Stimulated activated CD4-positive, alpha-beta T cell treated with anti-CD3 and anti-CD28 coated beads, Interleukin-12 subunit alpha, Interleukin-12 subunit beta, amount 100 ng/mL, for 48 hours (primary cell): ENCODE data around the gene CCDC32.

ENCODE experiments used
- DNase-seq, 3 donors: peaks; one replicate each; pipeline ENCODE4 v3.0.0-alpha.2; 2020; ENCODE audit warnings: low read depth in 2 of 3, low spot score in 1 of 3

The CCDC32 gene

GRCh38 chr15:40567111-40567510, 2.3 kb upstream of the CCDC32 start:
- DNase-seq = no peak

- no peak for DNase-seq
Measured at GRCh38 chr15:40565333-40566238, 744 bp upstream of the CCDC32 start.

- no peak for DNase-seq
Measured at GRCh38 chr15:40563426-40563825, 1.4 kb downstream of the CCDC32 start.

- DNase-seq = no peak
Measured at GRCh38 chr15:40562691-40563090, 2.2 kb downstream of the CCDC32 start.

DNA sequence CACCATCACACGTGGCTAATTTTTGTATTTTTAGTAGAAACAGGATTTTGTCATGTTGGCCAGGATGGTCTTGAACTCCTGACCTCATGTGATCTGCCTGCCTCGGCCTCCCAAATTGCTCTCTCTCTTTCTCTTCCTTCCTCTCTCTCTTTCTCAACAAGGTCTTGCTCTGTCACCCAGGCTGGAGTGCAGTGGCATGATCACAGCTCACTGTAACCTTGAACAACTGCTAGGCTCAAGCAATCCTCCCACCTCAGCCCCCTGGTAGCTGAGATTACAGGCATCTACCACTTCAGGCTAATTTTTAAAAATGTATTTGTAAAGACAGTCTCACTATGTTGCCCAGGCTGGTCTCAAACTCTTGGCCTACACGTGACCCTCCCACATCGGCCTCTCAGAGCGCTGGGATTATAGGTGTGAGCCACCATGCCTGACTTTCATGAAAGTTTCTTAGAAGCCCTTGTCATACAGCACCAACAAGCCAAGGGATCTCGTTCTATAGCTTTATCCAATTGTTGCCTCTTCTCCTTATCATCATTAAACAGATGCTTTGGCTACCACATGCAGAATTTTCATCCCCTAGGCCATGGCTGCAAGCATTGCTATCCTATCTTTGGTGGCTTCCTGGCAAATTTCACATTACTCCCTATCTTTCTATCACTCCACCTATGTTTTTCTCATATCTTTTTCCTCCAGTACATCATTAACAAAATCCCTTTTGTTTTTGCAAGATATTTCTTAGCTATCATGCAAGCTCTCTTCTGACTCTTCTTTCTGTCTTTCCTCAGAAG, 5.7 kb downstream of the CCDC32 start:
- DNase-seq = no peak

DNA sequence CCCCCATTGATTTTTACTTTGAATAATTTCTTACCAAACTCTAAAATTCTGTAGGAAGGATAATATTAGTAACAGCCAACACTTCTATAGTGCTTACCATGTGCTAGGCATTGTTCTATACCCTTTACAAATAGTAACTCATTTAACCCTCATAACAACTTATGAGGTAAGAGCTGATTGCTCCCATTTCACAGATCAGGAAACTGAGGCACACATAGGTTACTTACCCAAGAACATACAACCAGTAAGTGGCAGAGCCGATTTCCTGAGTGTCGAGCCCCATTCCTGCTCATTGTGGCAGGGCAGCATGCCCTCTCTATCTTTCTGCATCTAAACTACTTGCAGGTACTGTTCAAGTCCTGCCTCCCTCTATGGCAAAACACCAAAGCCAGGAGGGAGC, 9.0 kb downstream of the CCDC32 start:
- DNase-seq = no peak

DNA sequence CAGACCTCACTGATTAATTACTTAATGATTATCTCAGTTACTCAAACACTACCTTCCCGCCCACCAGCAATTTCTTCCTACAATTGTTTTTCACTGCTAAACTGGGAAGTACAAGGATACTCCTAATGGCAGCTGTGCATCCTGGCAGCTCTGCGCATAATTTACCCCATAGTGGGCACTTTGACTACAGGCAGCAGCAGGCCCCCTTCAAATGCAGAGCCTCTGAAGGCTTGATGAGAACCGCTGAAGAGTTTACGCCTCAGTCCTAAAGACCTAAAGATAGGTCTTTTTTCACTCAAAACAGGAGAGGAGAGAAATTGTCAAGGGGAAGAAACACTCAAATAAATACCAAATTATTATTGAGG, 10.7 kb downstream of the CCDC32 start:
- DNase-seq = no peak

DNA sequence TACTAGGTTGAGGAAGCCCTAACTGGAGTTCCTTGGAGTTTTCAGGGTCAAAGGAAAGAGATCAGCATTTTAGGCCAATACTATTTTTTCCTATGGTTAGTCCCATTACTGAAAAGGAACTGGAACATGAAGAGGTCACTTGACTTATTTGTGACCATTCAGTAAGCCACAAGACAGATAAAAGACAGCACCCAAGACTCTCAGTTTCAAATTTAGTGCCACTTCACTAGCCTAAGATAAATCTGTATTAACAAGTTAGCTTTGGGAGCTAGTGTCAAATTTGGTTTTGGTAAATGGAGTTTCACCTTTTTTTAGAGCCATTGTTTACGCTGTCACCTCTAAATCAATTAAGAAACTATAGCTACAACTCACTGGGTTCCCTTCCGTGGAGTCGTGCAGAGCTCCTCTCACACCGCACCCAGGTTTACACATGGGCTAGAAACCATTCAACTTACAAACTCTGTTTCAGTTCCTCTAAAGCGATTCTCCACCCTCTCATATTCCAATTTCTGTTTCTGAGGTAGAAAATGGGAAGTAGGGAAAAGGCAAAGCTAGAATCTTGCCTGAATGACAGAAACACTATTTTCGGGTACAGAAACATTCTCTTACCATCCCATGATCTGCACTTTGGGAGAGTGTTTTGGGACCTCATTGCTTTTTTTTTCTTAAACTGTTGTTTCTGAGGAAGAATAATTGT, 14.4 kb downstream of the CCDC32 start:
- DNase-seq = no peak

- no peak for DNase-seq
Measured at GRCh38 chr15:40549894-40550293, 14.9 kb downstream of the CCDC32 start.

GRCh38 chr15:40548610-40549009, 16.2 kb downstream of the CCDC32 start:
- DNase-seq = no peak

DNA sequence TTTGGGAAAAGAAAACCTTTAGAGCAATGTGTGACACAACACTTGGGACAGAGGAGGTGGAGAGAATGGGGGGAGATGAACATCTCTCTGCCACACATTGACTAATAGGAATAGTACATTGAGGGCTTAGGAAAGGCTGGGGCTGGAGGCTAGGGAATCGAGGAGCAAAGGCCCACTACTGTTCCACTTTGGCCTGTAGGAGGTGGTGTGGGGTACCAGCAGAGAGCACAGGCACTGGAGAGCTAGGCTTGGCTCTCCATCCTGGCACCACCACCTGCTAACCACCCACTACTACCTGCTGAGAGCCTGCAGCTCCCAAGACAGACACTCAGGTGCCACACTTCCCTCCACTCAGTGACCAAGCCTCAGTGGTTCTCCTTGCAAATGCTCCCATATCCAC, 19.4 kb downstream of the CCDC32 start:
- DNase-seq = no peak

DNA sequence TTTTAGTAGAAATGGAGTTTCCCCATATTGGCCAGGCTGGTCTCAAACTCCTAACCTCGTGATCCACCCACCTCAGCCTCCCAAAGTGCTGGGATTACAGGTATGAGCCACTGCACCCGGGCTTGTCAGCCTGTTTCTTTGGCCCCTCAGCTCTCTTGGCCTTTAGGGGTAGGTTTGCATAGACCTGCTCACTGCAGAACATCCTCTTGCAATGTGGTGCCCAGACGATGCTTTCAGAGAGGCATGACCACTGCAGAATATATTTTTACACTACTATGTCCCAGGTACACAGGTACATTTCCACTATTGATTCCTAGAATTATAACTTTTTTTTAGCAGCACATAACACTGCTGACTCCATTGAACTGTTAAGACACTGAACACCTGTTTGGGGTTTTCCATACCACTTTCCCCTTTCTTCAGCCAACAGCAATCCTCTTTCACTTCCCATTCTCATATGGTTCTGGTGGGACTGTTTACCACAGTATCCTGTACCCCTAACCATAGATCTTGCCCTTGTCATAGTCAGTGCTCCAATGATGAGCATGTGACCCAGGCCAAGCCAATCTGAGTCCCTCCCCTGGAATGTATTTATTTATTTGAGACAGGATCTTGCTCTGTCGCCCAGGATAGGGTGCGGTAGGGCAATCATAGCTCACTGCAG, 21.1 kb downstream of the CCDC32 start:
- no peak for DNase-seq

- no peak for DNase-seq
Measured at GRCh38 chr15:40543082-40543481, 21.8 kb downstream of the CCDC32 start.

DNA sequence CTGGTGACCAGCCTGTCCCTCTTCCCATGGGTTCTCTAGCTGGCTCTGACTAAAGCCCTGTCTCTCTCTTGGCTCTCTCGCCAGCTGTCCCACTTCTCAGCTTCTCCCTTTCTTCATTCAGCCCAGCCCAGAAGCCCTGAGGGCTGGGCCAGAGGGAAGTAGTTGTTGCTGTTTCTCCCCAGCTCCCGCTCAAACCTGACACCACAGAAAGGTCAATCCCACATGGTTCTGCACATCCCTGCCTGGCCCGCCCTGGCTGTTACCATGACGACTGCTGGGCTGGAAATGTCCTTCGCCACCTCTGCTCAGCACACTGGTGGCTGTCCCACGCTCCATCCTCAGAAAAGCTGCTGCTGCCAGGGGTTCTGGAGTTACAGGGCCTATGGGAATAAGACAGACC, 25.9 kb downstream of the CCDC32 start:
- DNase-seq = no peak

GRCh38 chr15:40536501-40536900, 28.3 kb downstream of the CCDC32 start:
- no peak for DNase-seq

DNA sequence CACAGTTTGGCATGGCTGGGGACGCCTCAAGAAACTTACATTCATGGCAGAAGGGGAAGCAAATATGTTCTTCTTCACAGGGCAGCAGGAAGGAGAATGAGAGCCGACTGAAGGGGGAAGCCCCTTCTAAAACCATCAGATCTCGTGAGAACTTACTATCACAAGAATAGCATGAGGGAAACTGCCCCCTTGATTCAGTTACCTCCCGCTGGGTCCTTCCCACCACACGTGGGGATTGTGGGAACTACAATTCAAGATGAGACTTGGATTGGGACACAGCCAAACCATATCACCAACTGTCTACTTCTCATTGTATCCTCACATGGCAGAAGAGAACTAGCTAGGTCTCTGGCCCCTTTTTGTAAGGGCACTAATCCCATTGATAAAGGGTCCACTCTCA, 30.5 kb downstream of the CCDC32 start:
- no peak for DNase-seq

DNA sequence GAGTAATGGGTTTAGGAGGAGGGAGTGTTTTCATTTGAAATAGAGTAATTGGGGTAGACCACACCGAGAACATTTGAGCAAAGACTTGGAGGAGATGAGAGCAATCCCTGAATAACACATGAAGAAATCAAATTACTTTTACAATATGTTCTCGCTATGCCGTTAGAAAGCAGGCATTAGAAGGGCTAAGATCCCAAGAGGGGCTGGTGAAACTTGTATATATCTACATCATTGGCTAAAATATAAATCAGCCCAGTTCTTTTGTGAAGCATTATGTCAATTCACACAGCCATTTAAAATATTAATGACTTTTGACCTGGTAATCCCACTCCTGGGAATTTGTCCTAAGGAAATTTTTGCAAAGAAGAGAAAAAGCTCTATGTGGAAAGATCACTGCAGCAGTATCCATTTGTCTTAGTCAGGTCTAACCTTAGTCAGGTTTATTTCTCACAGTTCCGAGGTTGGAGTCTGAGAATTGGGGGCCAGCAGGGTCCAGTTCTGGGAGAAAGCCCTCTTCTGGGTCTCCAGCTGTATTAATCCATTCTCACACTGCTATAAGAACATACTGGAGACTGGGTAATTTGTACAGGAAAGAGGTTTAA, 31.0 kb downstream of the CCDC32 start:
- no peak for DNase-seq

GRCh38 chr15:40528801-40529200, 36.0 kb downstream of the CCDC32 start:
- DNase-seq = no peak

DNA sequence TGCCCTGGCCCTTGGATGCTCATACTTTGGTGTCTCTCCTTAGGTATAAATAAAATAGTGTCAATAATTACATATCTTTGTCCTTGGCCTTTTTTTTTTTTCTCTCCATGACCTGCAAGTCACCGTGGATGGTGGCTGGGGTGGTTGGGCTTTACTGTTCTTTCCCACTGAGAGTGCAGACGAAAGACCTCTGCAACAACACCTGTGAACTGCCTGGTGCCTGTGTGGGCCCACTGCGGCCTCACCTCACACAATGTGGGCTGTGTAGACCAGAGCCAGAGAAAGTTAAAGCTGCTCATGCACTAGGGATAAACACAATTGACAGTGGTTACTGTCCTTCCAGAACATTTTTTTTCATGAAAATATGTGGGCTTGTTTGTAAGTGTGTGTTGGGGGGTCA, 39.0 kb downstream of the CCDC32 start:
- DNase-seq = no peak

GRCh38 chr15:40523611-40524010, 41.2 kb downstream of the CCDC32 start:
- DNase-seq = no peak

DNA sequence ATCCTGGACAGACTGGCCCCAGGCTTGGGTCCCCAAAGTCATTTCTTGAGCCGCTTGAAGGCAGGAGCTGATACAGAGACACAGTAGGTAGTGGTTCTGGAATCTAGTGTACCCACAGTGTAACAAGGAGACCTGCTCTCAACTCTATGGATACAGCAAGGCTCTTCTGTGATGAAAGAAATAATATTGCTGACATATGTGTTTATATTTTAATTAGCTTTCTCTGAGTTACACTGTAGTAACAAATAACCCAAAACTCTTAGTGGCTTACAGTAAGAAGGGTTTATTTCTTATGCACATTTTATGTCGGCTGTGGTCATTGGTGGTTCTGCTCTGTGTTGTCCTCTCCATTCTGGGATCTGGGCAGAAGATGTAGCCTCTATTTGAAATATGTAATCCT, 48.5 kb downstream of the CCDC32 start:
- DNase-seq = no peak
